ENCODE measurements around the gene STAT4.
A peak's percentile ranks its signal among the peaks of the same experiment; 100 is the strongest.

DNA sequence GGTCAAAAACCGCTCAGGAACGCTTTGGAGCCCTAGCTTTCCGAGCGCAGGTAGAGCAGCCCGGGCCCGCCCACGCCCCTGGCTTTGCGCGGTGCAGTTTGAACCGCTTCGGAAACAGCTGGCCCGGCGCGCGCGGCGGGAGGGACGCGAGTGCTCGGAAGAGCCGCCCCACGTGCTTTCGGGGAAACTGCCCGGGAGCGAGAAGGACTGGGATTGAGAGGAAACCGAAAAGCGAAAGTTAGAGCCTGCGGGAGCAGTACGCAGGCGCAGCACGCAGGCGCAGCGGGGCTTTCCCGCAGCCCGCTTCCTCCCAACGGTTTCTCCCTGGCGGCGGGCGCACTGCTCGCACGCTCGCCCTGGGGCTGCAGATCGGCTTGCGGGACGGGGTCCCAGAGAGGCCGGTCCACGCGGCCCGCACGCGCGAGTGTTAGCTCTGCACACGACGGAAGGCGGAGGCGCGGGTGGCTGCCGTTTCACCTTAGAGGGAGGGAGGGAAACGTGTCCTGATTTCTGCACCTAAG lies 130.5 kb downstream of the STAT4 start:
- TF ChIP-seq, protein P1, sequence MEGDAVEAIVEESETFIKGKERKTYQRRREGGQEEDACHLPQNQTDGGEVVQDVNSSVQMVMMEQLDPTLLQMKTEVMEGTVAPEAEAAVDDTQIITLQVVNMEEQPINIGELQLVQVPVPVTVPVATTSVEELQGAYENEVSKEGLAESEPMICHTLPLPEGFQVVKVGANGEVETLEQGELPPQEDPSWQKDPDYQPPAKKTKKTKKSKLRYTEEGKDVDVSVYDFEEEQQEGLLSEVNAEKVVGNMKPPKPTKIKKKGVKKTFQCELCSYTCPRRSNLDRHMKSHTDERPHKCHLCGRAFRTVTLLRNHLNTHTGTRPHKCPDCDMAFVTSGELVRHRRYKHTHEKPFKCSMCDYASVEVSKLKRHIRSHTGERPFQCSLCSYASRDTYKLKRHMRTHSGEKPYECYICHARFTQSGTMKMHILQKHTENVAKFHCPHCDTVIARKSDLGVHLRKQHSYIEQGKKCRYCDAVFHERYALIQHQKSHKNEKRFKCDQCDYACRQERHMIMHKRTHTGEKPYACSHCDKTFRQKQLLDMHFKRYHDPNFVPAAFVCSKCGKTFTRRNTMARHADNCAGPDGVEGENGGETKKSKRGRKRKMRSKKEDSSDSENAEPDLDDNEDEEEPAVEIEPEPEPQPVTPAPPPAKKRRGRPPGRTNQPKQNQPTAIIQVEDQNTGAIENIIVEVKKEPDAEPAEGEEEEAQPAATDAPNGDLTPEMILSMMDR (IDR thresholded peaks at IDR 0.05): peak in 4 of 5 experiments; percentile 13 to 51 (median 29)
- peak; percentile 93 to 97 (median 96) for TF ChIP-seq POLR2AphosphoS5 (IDR thresholded peaks at IDR 0.05)
- peak; percentile 86 for TF ChIP-seq POLR2A (IDR thresholded peaks at IDR 0.05)

Data from transverse colon (tissue), 4 donors.